ENCODE data around the gene FCRL3. TPM values are rescaled to one million over a fixed set of nuclear protein-coding genes. Genes with fewer than 3 reads are reported as not detected.
"Not testable (repeated sequence)": the region's sequence is repeated elsewhere in the genome, so short reads cannot be mapped to it uniquely, and the experiment has no call there.

Gene FCRL3, protein sequence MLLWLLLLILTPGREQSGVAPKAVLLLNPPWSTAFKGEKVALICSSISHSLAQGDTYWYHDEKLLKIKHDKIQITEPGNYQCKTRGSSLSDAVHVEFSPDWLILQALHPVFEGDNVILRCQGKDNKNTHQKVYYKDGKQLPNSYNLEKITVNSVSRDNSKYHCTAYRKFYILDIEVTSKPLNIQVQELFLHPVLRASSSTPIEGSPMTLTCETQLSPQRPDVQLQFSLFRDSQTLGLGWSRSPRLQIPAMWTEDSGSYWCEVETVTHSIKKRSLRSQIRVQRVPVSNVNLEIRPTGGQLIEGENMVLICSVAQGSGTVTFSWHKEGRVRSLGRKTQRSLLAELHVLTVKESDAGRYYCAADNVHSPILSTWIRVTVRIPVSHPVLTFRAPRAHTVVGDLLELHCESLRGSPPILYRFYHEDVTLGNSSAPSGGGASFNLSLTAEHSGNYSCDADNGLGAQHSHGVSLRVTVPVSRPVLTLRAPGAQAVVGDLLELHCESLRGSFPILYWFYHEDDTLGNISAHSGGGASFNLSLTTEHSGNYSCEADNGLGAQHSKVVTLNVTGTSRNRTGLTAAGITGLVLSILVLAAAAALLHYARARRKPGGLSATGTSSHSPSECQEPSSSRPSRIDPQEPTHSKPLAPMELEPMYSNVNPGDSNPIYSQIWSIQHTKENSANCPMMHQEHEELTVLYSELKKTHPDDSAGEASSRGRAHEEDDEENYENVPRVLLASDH
- total RNA-seq, result not detected in 2 replicates
- not detected in 2 replicates for polyA plus RNA-seq

GRCh38 chr1:157700732-157701131, at the start of gene FCRL3:
Gene FCRL3 (minus strand): TSS chr1:157700769. CDS start chr1:157700489, 280 bp downstream.
- no peak within 1 kb of the TSS for H3K27ac ChIP-seq
- no peak within 1 kb of the TSS for H3K4me3 ChIP-seq
- H3K4me1 ChIP-seq (ENCODE audit: low read depth), result no peaks in the 10 kb centered on the region
- DNase-seq (ENCODE audit: low read depth in 1 of 2, low spot score in 1 of 2), result no peak
- TF ChIP-seq, protein P1, sequence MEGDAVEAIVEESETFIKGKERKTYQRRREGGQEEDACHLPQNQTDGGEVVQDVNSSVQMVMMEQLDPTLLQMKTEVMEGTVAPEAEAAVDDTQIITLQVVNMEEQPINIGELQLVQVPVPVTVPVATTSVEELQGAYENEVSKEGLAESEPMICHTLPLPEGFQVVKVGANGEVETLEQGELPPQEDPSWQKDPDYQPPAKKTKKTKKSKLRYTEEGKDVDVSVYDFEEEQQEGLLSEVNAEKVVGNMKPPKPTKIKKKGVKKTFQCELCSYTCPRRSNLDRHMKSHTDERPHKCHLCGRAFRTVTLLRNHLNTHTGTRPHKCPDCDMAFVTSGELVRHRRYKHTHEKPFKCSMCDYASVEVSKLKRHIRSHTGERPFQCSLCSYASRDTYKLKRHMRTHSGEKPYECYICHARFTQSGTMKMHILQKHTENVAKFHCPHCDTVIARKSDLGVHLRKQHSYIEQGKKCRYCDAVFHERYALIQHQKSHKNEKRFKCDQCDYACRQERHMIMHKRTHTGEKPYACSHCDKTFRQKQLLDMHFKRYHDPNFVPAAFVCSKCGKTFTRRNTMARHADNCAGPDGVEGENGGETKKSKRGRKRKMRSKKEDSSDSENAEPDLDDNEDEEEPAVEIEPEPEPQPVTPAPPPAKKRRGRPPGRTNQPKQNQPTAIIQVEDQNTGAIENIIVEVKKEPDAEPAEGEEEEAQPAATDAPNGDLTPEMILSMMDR (IDR thresholded peaks at IDR 0.05; ENCODE audit: low read depth, low read length), result no peak
- no peaks in the 10 kb centered on the region for H3K27me3 ChIP-seq
- no peaks in the 10 kb centered on the region for H3K9me3 ChIP-seq (ENCODE audit: low read depth)
- H3K36me3 ChIP-seq, result no peaks in the 10 kb centered on the region

DNA sequence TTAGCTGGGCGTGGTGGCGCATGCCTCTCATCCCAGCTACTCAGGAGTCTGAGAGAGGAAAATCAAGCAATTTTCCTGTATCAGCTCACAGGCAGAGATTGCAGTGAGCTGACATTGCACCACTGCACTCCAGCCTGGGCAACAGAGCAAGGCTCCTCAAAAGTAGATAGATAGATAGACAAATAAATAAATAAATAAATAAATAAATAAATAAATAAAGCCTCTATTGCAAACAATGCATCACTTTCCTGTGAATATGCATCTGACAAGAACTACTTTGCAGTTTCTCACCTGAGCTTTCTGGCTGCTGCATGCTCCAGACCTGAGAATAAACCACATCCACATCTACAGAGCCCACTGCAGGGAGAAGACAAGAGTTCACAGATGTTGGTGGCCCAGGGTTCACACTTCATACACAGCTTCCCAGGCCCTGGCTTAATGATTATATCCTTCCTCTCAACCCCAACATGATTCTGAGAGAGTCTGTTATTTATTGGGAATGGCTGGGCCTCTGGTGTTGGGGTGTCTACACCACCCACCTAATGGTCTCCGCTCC, 47.8 kb upstream of the FCRL3 start:
- no peaks in the 10 kb centered on the region for H3K36me3 ChIP-seq
- no peak overlapping the region for H3K27ac ChIP-seq
- no peak overlapping the region for H3K4me3 ChIP-seq
- no peaks in the 10 kb centered on the region for H3K4me1 ChIP-seq (ENCODE audit: low read depth)
- H3K9me3 ChIP-seq (ENCODE audit: low read depth), result no peaks in the 10 kb centered on the region
- TF ChIP-seq, protein P1 (IDR thresholded peaks at IDR 0.05; ENCODE audit: low read depth, low read length), result no peak
- DNase-seq (ENCODE audit: low read depth in 1 of 2, low spot score in 1 of 2), result no peak
- H3K27me3 ChIP-seq, result peaks cover 28% of the 10 kb centered on the region

DNA sequence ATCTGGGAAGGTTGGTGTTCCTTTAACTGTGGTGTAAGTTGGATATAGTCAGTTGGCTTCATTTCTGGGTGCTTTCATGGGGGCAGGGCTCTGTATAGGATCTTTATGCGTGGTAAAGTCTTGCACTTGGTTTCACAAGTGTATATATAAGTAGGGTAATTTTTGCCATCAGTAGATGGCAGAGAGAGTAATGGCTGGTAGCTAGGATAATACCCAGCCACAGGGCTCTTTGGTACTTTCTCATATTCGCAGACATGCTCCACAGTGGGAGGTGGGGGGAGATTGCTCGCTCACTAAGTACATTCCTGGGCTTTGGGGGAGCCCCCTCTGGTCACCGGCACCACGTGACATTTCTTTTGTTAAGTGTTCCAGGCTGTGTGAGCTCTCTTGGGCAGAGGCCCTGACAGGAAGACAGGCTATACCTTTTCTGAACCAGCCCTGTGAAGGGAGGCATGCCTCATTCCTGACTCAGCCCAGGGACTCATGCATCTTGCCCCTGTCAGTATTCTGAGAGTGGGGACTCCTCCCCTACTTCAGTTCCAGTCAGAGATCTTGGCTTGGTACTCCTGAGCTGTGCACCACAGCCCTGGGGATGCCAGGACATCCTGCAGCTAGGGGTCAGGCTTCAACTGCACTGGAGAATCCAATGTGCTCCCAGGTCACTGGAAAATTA, 38.8 kb upstream of the FCRL3 start:
- DNase-seq (ENCODE audit: low read depth in 1 of 2, low spot score in 1 of 2), result no peak

DNA sequence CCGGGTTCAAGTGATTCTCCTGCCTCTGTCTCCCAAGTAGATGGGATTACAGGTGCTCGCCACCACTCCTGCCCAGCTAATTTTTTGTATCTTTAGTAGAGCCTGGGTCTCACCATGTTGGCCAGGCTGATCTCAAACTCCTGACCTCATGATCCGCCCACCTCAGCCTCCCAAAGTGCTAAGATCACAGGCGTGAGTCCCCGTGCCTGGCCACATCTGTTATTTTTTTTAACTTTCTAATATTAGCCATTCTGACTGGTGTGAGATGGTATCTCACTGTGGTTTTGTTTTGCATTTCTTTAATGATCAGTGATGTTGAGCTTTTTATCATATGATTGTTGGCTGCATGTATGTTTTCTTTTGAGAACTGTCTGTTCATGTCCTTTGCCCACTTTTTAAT, 35.4 kb upstream of the FCRL3 start:
- H3K4me3 ChIP-seq; H3K9me3 ChIP-seq (ENCODE audit: low read depth); DNase-seq (ENCODE audit: low read depth in 1 of 2, low spot score in 1 of 2): not testable (repeated sequence)

More for the DNA sequence above, 38.8 kb upstream of the FCRL3 start:
- H3K27me3 ChIP-seq, result no peaks in the 10 kb centered on the region
- H3K27ac ChIP-seq, result no peak overlapping the region
- TF ChIP-seq, protein P1 (IDR thresholded peaks at IDR 0.05; ENCODE audit: low read depth, low read length), result no peak
- no peaks in the 10 kb centered on the region for H3K36me3 ChIP-seq
- no peaks in the 10 kb centered on the region for H3K9me3 ChIP-seq (ENCODE audit: low read depth)
- no peaks in the 10 kb centered on the region for H3K4me1 ChIP-seq (ENCODE audit: low read depth)
- H3K4me3 ChIP-seq, result no peak overlapping the region

DNA sequence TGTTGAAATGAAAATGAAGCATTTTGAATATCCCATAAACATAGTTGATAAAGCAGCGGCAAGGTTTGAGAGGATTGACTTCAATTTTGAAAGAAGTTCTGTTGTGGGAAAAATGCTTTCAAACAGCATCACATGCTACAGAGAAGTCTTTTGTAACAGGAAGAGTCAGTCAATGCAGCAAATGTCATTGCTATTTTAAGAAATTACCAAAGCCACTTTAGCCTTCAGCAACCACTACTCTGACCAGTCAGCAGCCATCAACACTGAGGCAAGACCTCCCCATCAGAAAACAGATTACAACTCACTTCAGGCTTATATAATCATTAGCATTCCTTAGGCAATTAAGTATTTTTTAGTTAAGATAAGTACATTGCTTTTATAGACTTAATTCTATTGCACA, 33.8 kb upstream of the FCRL3 start:
- TF ChIP-seq, protein P1 (IDR thresholded peaks at IDR 0.05; ENCODE audit: low read depth, low read length), result no peak
- H3K4me1 ChIP-seq (ENCODE audit: low read depth), result no peaks in the 10 kb centered on the region
- no peaks in the 10 kb centered on the region for H3K9me3 ChIP-seq (ENCODE audit: low read depth)
- H3K36me3 ChIP-seq, result no peaks in the 10 kb centered on the region
- H3K4me3 ChIP-seq, result no peak overlapping the region
- no peaks in the 10 kb centered on the region for H3K27me3 ChIP-seq
- peak in 1 of 2 donors; percentile 32 for DNase-seq (ENCODE audit: low read depth in 1 of 2, low spot score in 1 of 2)
- H3K27ac ChIP-seq, result no peak overlapping the region

More for the DNA sequence above, 35.4 kb upstream of the FCRL3 start:
- H3K4me1 ChIP-seq (ENCODE audit: low read depth); H3K27me3 ChIP-seq; H3K36me3 ChIP-seq; H3K27ac ChIP-seq: not testable (repeated sequence)
